ENCODE results near the gene ERG. TPM values are rescaled to one million over a fixed set of nuclear protein-coding genes. Genes with fewer than 3 reads are reported as not detected.

Gene ERG
- total RNA-seq, 1 donor from 2014 or later, result 28.5 TPM

DNA sequence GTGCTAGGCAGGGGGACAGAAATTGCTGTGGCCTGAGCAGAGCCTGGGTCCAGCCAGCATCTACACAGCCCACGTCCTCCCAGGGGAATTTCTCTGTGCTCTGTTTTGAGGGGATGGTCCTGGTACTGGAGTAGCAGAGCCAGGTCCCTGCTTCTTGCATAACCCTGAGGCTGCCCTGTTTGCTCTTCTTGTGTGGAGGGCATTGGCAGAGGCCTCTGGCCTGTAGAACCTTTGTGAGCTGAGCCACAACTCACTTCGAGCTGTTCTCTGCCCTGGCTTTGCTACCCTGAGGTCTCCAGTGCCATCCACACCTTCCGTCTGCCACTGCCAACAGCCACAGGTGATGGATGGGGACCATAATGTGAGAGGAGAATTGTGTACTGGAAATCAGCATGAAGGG, 139.6 kb downstream of the ERG start:
- intact Hi-C loops (cut with DNase I), result loop anchor here (5.0 kb wide), 1 partner anchor 646 kb away; no protein-coding TSS in a partner anchor
- H3K4me3 ChIP-seq, result no peak overlapping the region
- H3K27ac ChIP-seq, result no peak overlapping the region
- TF ChIP-seq, protein P1, sequence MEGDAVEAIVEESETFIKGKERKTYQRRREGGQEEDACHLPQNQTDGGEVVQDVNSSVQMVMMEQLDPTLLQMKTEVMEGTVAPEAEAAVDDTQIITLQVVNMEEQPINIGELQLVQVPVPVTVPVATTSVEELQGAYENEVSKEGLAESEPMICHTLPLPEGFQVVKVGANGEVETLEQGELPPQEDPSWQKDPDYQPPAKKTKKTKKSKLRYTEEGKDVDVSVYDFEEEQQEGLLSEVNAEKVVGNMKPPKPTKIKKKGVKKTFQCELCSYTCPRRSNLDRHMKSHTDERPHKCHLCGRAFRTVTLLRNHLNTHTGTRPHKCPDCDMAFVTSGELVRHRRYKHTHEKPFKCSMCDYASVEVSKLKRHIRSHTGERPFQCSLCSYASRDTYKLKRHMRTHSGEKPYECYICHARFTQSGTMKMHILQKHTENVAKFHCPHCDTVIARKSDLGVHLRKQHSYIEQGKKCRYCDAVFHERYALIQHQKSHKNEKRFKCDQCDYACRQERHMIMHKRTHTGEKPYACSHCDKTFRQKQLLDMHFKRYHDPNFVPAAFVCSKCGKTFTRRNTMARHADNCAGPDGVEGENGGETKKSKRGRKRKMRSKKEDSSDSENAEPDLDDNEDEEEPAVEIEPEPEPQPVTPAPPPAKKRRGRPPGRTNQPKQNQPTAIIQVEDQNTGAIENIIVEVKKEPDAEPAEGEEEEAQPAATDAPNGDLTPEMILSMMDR (IDR thresholded peaks at IDR 0.05), result no peak
- no peaks in the 10 kb centered on the region for H3K9me3 ChIP-seq
- H3K27me3 ChIP-seq, result no peaks in the 10 kb centered on the region
- H3K4me1 ChIP-seq, result no peaks in the 10 kb centered on the region
- DNase-seq (ENCODE audit: low spot score in 2 of 2), result no peak
- no peaks in the 10 kb centered on the region for H3K36me3 ChIP-seq

- no peak for DNase-seq (ENCODE audit: low spot score in 2 of 2)
- TF ChIP-seq, protein P1 (IDR thresholded peaks at IDR 0.05), result no peak
- no peak overlapping the region for H3K27ac ChIP-seq
- intact Hi-C loops (cut with DNase I), result loop anchor here (5.0 kb wide), 1 partner anchor 646 kb away; no protein-coding TSS in a partner anchor
- H3K4me3 ChIP-seq, result no peak overlapping the region
- H3K4me1 ChIP-seq, result no peaks in the 10 kb centered on the region
- H3K9me3 ChIP-seq, result no peaks in the 10 kb centered on the region
- no peaks in the 10 kb centered on the region for H3K27me3 ChIP-seq
- H3K36me3 ChIP-seq, result no peaks in the 10 kb centered on the region
These were observed 140.2 kb downstream of the ERG start for GRCh38 chr21:38358098-38358497.

DNA sequence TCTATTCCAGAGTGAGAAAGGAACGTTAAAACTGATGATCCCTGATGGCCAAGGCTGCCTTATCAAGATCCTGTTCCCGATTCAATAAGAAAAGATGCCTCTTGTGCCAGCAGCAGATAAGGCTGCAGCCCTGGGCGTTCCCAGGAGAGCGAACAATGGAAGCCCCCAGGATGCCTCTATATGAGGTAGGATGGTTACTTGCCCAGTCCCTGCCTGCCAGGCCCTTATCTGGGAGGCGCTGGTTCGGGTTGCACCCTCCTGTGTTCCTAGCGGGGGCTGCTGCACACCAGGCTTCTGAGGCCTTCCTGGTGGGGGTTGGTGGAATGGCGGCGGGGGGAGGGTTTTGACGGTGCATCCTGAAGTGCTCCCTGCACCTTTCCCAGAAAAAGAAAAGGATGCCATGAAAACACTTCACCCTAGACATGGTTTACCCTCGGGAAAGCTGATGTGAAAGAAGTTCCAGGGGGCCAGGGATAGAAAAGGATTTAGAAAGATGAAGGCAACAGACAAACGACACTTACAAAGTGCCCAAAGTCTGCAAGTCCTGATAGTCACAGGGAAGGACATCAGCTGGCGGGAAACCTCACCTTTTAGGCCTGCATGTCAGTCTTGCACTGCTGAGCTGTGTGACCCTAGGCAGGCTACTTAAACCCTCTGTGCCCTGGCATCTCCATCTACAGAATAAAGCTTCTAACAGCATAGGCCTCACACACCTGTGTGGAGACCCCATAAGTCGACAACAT, 141.2 kb downstream of the ERG start:
- H3K4me3 ChIP-seq, result no peak overlapping the region
- no peak overlapping the region for H3K27ac ChIP-seq
- H3K36me3 ChIP-seq, result no peaks in the 10 kb centered on the region
- peaks cover 3 to 7% of the 10 kb centered on the region in 2 donors for H3K4me1 ChIP-seq
- H3K27me3 ChIP-seq, result no peaks in the 10 kb centered on the region
- no peak for DNase-seq (ENCODE audit: low spot score in 2 of 2)
- TF ChIP-seq, protein P1 (IDR thresholded peaks at IDR 0.05), result no peak
- intact Hi-C loops (cut with DNase I), result loop anchor here (1.0 to 5.0 kb wide), 5 partner anchors 138 to 682 kb away; no protein-coding TSS in a partner anchor
- no peaks in the 10 kb centered on the region for H3K9me3 ChIP-seq

DNA sequence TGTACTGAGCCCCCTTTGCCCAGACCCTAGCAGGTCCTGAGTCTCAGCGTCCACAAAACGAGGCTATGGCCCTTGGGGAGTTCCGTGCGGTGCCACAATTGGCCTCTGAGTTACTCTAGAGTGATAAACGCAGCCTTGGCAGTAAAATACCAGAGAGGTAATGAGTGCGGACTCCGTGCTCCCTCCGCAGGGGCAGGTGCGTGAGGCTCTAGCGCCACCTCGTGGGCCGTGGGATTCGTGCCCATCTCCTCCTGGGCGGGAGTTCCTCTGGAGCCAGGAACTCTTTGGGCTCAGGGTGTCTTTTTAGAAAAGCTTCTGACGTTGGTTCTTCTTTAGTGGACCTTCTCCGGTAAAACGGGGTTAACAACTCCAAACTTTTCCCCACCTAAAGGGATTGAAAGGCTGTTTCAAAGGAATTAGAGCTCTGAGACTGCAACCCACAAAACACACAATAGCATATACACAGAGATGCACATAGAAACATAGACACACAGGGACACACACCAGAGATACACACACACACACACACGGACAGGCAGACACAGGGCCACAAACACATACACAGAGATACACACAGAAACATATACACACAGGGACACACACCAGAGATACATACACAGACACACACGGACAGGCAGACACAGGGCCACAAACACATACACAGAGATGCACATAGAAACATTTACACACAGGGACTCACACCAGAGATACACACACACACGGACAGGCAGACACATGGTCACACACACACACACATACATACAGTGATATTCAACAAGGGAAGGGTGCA, 142.1 kb downstream of the ERG start:
- no peaks in the 10 kb centered on the region for H3K27me3 ChIP-seq
- intact Hi-C loops (cut with DNase I), result loop anchor here (1.0 to 5.0 kb wide), 5 partner anchors 137 to 681 kb away; no protein-coding TSS in a partner anchor
- H3K36me3 ChIP-seq, result no peaks in the 10 kb centered on the region
- no peaks in the 10 kb centered on the region for H3K9me3 ChIP-seq
- TF ChIP-seq, protein P1 (IDR thresholded peaks at IDR 0.05), result peak; percentile 94 to 98 (median 97)
- H3K4me3 ChIP-seq, result no peak overlapping the region
- peak overlapping the region in 1 of 2 donors; percentile 90 for H3K27ac ChIP-seq
- DNase-seq (ENCODE audit: low spot score in 2 of 2), result peak in 1 of 2 donors; percentile 89
- H3K4me1 ChIP-seq, result peaks cover 8 to 12% of the 10 kb centered on the region in 2 donors

DNA sequence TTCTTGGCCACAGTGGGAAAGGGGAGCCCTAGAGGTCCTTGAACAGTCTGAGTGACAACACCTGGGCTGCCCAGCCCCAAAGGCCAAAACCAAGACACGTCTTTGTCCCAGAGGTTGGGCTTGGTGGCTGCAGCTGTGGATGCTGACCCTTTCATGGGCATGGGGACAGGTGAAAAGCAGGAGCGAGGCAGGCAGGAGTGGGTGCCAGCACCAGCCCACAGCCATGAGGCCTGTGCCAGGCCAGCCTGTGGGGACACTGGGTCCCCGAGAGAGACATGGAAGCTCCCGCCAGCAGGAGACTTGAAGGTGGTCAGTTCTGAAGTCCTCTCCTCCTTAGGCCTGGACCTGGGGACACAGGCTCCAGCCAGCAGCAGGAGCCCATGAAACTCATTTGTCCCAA, 142.9 kb downstream of the ERG start:
- intact Hi-C loops (cut with DNase I), result loop anchor here (5.0 kb wide), 1 partner anchor 643 kb away; no protein-coding TSS in a partner anchor

More for the DNA sequence above, 142.9 kb downstream of the ERG start:
- Histone ChIP-seq H3K27me3 (no peaks in the 10 kb centered on the region), H3K4me3 (no peak overlapping the region), H3K9me3 (no peaks in the 10 kb centered on the region), H3K4me1 (peaks cover 8 to 20% of the 10 kb centered on the region in 2 donors), H3K36me3 (no peaks in the 10 kb centered on the region), H3K27ac (peak overlapping the region in 1 of 2 donors; percentile 90)
- DNase-seq (ENCODE audit: low spot score in 2 of 2), result no peak
- TF ChIP-seq, protein P1 (IDR thresholded peaks at IDR 0.05), result no peak

All from ascending aorta (tissue), 2 donors.